H1 (cell line): ENCODE measurements around the gene CELF2. TPM values are rescaled to one million over a fixed set of nuclear protein-coding genes. Genes with fewer than 3 reads are reported as not detected.

ENCODE experiments used
- CTCF ChIA-PET: fragments of 300-600 bp; sonication (Branson Sonifier 250); formaldehyde crosslinking; loops from one replicate; lab custom pipeline; 2021; ENCODE audit not compliant: partially characterized antibody; lab: Charles Lee
- POLR2A ChIA-PET: fragments of 300-600 bp; sonication (Branson Sonifier 250); formaldehyde crosslinking; loops from one replicate; lab custom pipeline; 2021; ENCODE audit warnings: inconsistent platforms; ENCODE audit not compliant: partially characterized antibody; lab: Charles Lee
- DNase-seq, 2 experiments: peaks; one replicate each; pipeline versions ENCODE4 v3.0.0 to v3.0.0-alpha.2; 2010 to 2022; ENCODE audit warnings: low spot score in 2 of 2, low read depth in 1 of 2, mixed read lengths in 1 of 2
- FAIRE-seq: peaks from 2 replicates; lab custom pipeline; 2011; peaks lifted over from hg19 to GRCh38; lab: Jason Lieb, UNC
- H2AFZ ChIP-seq: 2 replicates; pipeline ENCODE4 v1.8.1; 2012; ENCODE audit warnings: low read length, inconsistent platforms
- H2AK5ac ChIP-seq: 2 replicates; pipeline ENCODE4 v1.6.1; 2013; ENCODE audit warnings: low read depth, low read length
- H2BK120ac ChIP-seq: replicated peaks from 2 replicates; pipeline ENCODE3; 2013; ENCODE audit warnings: low read depth, low read length, inconsistent platforms
- H2BK12ac ChIP-seq: 2 replicates; pipeline ENCODE4 v1.6.1; 2013; ENCODE audit warnings: low read depth, low read length
- H2BK15ac ChIP-seq: 2 replicates; pipeline ENCODE4 v1.6.1; 2013; ENCODE audit warnings: low read length
- H2BK20ac ChIP-seq: 2 replicates; pipeline ENCODE4 v1.6.1; 2013; ENCODE audit warnings: low read length
- H2BK5ac ChIP-seq: 2 replicates; pipeline ENCODE4 v1.6.1; 2013; ENCODE audit warnings: low read depth, low read length
- H3K14ac ChIP-seq: 2 replicates; pipeline ENCODE4 v1.6.1; 2013; ENCODE audit warnings: inconsistent platforms; ENCODE audit not compliant: insufficient read length
- H3K18ac ChIP-seq: 2 replicates; pipeline ENCODE4 v1.6.1; 2013; ENCODE audit warnings: low read length; ENCODE audit errors: extremely low read depth
- H3K23ac ChIP-seq: 2 replicates; pipeline ENCODE4 v1.6.1; 2013; ENCODE audit warnings: inconsistent platforms; ENCODE audit not compliant: insufficient read length
- H3K23me2 ChIP-seq: 2 replicates; pipeline ENCODE4 v1.6.1; 2013; ENCODE audit warnings: low read depth, low read length
- H3K27ac ChIP-seq: 2 replicates; pipeline ENCODE4 v1.6.1; 2011; ENCODE audit warnings: low read depth, low read length, inconsistent platforms
- H3K27me3 ChIP-seq, 4 experiments: replicated peaks in 1 of 4; 1 replicate in 1 of 4; 2 replicates in 3 of 4; pipeline versions ENCODE4 v1.6.1 to v1.8.1; 2011 to 2013; ENCODE audit warnings: low read length in 3 of 4, mild to moderate bottlenecking in 3 of 4, inconsistent platforms in 2 of 4, mixed read lengths in 2 of 4, moderate library complexity in 1 of 4; ENCODE audit not compliant: control insufficient read depth in 3 of 4, insufficient read depth in 3 of 4; ENCODE audit errors: extremely low read depth in 1 of 4
- H3K36me3 ChIP-seq, 4 experiments: 2 replicates each; pipeline versions ENCODE4 v1.6.1 to v1.8.1; 2011 to 2013; ENCODE audit warnings: mild to moderate bottlenecking in 4 of 4, low read length in 3 of 4, moderate library complexity in 2 of 4, control low read depth in 1 of 4, inconsistent platforms in 1 of 4; ENCODE audit not compliant: insufficient read depth in 4 of 4, control insufficient read depth in 2 of 4
- H3K4ac ChIP-seq: replicated peaks from 2 replicates; pipeline ENCODE3; 2013; ENCODE audit warnings: low read length, low read depth, mixed read lengths, inconsistent platforms; ENCODE audit not compliant: insufficient read length
- H3K4me1 ChIP-seq, 4 experiments: replicated peaks in 1 of 4; 1 replicate in 1 of 4; 2 replicates in 3 of 4; pipeline versions ENCODE4 v1.6.1 to v1.8.1; 2011 to 2013; ENCODE audit warnings: low read length in 3 of 4, inconsistent platforms in 2 of 4, mixed read lengths in 1 of 4; ENCODE audit not compliant: insufficient read depth in 4 of 4, control insufficient read depth in 3 of 4
- H3K4me2 ChIP-seq, 2 experiments: 2 replicates each; pipeline versions ENCODE4 v1.6.1 to v1.8.1; 2011 to 2013; ENCODE audit warnings: low read depth in 2 of 2, low read length in 2 of 2, control low read depth in 1 of 2, inconsistent platforms in 1 of 2, mild to moderate bottlenecking in 1 of 2; ENCODE audit not compliant: insufficient read depth in 1 of 2
- H3K4me3 ChIP-seq, 4 experiments: fragments of 200-600, 300-600 bp in 1 of 4; sonication (generic), shearing (Covaris generic), sonication (Bioruptor Twin) in 1 of 4; 2 replicates each; pipeline versions ENCODE4 v1.5.1 to v1.8.1; 2011 to 2016; ENCODE audit warnings: low read length in 4 of 4, low read depth in 3 of 4, control low read depth in 2 of 4, inconsistent platforms in 2 of 4, mild to moderate bottlenecking in 2 of 4, mixed read lengths in 1 of 4, moderate library complexity in 1 of 4; ENCODE audit not compliant: insufficient read depth in 2 of 4; ENCODE audit errors: extremely low read depth in 1 of 4
- H3K56ac ChIP-seq: replicated peaks from 2 replicates; pipeline ENCODE3; 2013; ENCODE audit warnings: low read depth, mild to moderate bottlenecking, mixed read lengths, low read length, inconsistent platforms; ENCODE audit not compliant: insufficient read length
- H3K79me1 ChIP-seq: 2 replicates; pipeline ENCODE4 v1.6.1; 2013; ENCODE audit warnings: low read depth, low read length, control low read depth
- H3K79me2 ChIP-seq, 2 experiments: 2 replicates each; pipeline versions ENCODE4 v1.6.1 to v1.8.1; 2012 to 2013; ENCODE audit warnings: low read length in 2 of 2, mild to moderate bottlenecking in 2 of 2, inconsistent platforms in 1 of 2; ENCODE audit not compliant: insufficient read depth in 2 of 2, control insufficient read depth in 1 of 2
- H3K9ac ChIP-seq, 4 experiments: replicated peaks in 1 of 4; 1 replicate in 1 of 4; 2 replicates in 3 of 4; pipeline versions ENCODE4 v1.6.1 to v1.8.1; 2011 to 2013; ENCODE audit warnings: low read depth in 3 of 4, low read length in 3 of 4, control low read depth in 2 of 4, mild to moderate bottlenecking in 2 of 4, moderate library complexity in 2 of 4, inconsistent platforms in 1 of 4; ENCODE audit errors: extremely low read depth in 1 of 4
- H3K9me3 ChIP-seq, 2 experiments: 2 replicates each; pipeline versions ENCODE4 v1.6.1 to v1.8.1; 2012 to 2013; ENCODE audit warnings: mild to moderate bottlenecking in 2 of 2, moderate library complexity in 2 of 2, control low read depth in 1 of 2, inconsistent platforms in 1 of 2, low read depth in 1 of 2, low read length in 1 of 2, mixed read lengths in 1 of 2; ENCODE audit not compliant: insufficient read depth in 2 of 2
- H4K20me1 ChIP-seq, 2 experiments: replicated peaks in 1 of 2; 2 replicates each; pipeline versions ENCODE3 to v1.8.1; 2011 to 2013; ENCODE audit warnings: inconsistent platforms in 2 of 2, low read length in 2 of 2, mild to moderate bottlenecking in 1 of 2; ENCODE audit not compliant: insufficient read depth in 2 of 2, control insufficient read depth in 1 of 2
- H4K5ac ChIP-seq: 2 replicates; pipeline ENCODE4 v1.6.1; 2013; ENCODE audit warnings: low read length, low read depth, mixed read lengths, inconsistent platforms; ENCODE audit not compliant: insufficient read length
- H4K8ac ChIP-seq: 2 replicates; pipeline ENCODE4 v1.8.0; 2013; ENCODE audit warnings: mild to moderate bottlenecking, moderate library complexity, low read length, inconsistent platforms; ENCODE audit not compliant: insufficient read depth; ENCODE audit errors: extremely low read depth
- H4K91ac ChIP-seq: replicated peaks from 2 replicates; pipeline ENCODE3; 2013; ENCODE audit warnings: low read length, mixed read lengths, inconsistent platforms; ENCODE audit not compliant: insufficient read length
- BACH1 ChIP-seq: IDR thresholded peaks from 2 replicates; pipeline ENCODE4 v1.6.1; 2012; ENCODE audit warnings: low read length, improper control_type of control experiment
- CEBPB ChIP-seq: IDR thresholded peaks from 2 replicates; pipeline ENCODE4 v1.6.1; 2012; ENCODE audit warnings: low read depth, low read length
- EZH2 ChIP-seq: fragments of 200-600 bp; sonication (generic); IDR thresholded peaks from 2 replicates; pipeline ENCODE4 v1.7.1; 2012; ENCODE audit warnings: low read depth, mild to moderate bottlenecking, moderate library complexity, low read length, inconsistent platforms; ENCODE audit not compliant: severe bottlenecking
- GABPA ChIP-seq: IDR thresholded peaks from 2 replicates; pipeline ENCODE4 v1.6.1; 2011; ENCODE audit warnings: mild to moderate bottlenecking, low read length, moderate library complexity, borderline replicate concordance; ENCODE audit not compliant: insufficient read depth
- HDAC6 ChIP-seq: IDR thresholded peaks from one replicate; pipeline ENCODE4 v1.7.1; 2012; ENCODE audit warnings: low read depth, mild to moderate bottlenecking, inconsistent platforms, low read length, moderate library complexity
- PHF8 ChIP-seq: fragments of 200-600 bp; sonication (generic); conservative IDR thresholded peaks from 2 replicates; pipeline ENCODE4 v1.7.1; 2012; ENCODE audit warnings: low read depth, mild to moderate bottlenecking, inconsistent platforms, low read length, moderate library complexity
- POU5F1 ChIP-seq: IDR thresholded peaks from 2 replicates; pipeline ENCODE4 v1.6.1; 2011; ENCODE audit warnings: low read depth, mild to moderate bottlenecking, low read length, moderate library complexity
- RAD21 ChIP-seq, 2 experiments: IDR thresholded peaks in 1 of 2; conservative IDR thresholded peaks in 1 of 2; 2 replicates each; pipeline ENCODE4 v1.6.1; 2011; ENCODE audit warnings: low read depth in 2 of 2, low read length in 2 of 2, improper control_type of control experiment in 1 of 2, inconsistent platforms in 1 of 2, mild to moderate bottlenecking in 1 of 2, moderate library complexity in 1 of 2
- RBBP5 ChIP-seq: IDR thresholded peaks from 2 replicates; pipeline ENCODE4 v1.7.1; 2012; ENCODE audit warnings: low read depth, mild to moderate bottlenecking, inconsistent platforms, low read length, moderate library complexity, borderline replicate concordance
- RNF2 ChIP-seq: fragments of 200-900, 300-1000 bp; sonication (generic); IDR thresholded peaks from 2 replicates; pipeline ENCODE4 v1.7.1; 2016; ENCODE audit warnings: borderline replicate concordance, low read depth, mild to moderate bottlenecking, antibody characterized with exemption, low read length; ENCODE audit not compliant: poor library complexity, severe bottlenecking; ENCODE audit errors: missing control alignments
- SIRT6 ChIP-seq: IDR thresholded peaks from one replicate; pipeline ENCODE4 v1.7.1; 2012; ENCODE audit warnings: low read length, inconsistent platforms
- WGBS, 2 experiments: shearing (Covaris generic) in 1 of 2; methylation state at CpG; one replicate each; pipeline versions ENCODE4 v1.1.6 to v1.1.7; 2013 to 2015; ENCODE audit warnings: low lambda C conversion rate in 2 of 2, mixed read lengths in 2 of 2, inconsistent platforms in 1 of 2, low coverage in 1 of 2, missing lambda C conversion rate in 1 of 2; ENCODE audit not compliant: insufficient replicate concordance in 2 of 2, insufficient coverage in 1 of 2, insufficient read length in 1 of 2; ENCODE audit errors: extremely low coverage in 1 of 2, missing lambda C conversion rate in 1 of 2; 5-methylcytosine and 5-hydroxymethylcytosine counted together
- polyA plus RNA-seq, 7 experiments: library from polyadenylated mRNA; depleted of rRNA in 3 of 7; stranded (reverse) in 5 of 7; unstranded in 2 of 7; fragments of >200 nt in 5 of 7; fragments of 200-250 nt in 2 of 7; gene quantifications; 1 replicate in 5 of 7; 2 replicates in 1 of 7; 4 replicates in 1 of 7; pipeline versions ENCODE4 v1.2.1 to v1.2.3, GENCODE V29; 2011 to 2013; ENCODE audit warnings: missing spikeins in 2 of 7, mixed read lengths in 2 of 7
- total RNA-seq: library from RNA; stranded (reverse); fragmentation: NEBNext Ultra II Directional; extraction: Animal tissue kit (Norgen Biotek cat#: 25700); gene quantifications from 2 replicates; pipeline ENCODE4 v1.2.1, GENCODE V29; 2021

Gene CELF2
- total and polyA plus RNA-seq, 2 of the 8 experiments (the other 6 are each of a cell fraction or from before 2014, with no cell fraction given), result 18.3 to 22.7 TPM

- no peaks in the 10 kb centered on the region for H3K79me2 ChIP-seq
- H2BK12ac ChIP-seq, result no peak overlapping the region
- H4K8ac ChIP-seq, result no peak overlapping the region
- no peak overlapping the region for H3K23ac ChIP-seq
- 0 out of 2 replicates have a peak, but pooled peaks cover 3% of the 10 kb centered on the region for H3K79me1 ChIP-seq
- no peak overlapping the region for H3K4me3 ChIP-seq
- no peak overlapping the region for H3K4ac ChIP-seq
- H2AFZ ChIP-seq, result no peak overlapping the region
- no peak overlapping the region for H3K14ac ChIP-seq
- H3K27ac ChIP-seq, result no peak overlapping the region
- TF ChIP-seq GABPA (no peak), POU5F1 (no peak), SIRT6 (no peak), RAD21 (IDR thresholded peaks at IDR 0.05 in 1 of 2, conservative IDR thresholded peaks at IDR 0.05 in 1 of 2; ENCODE audit: low read depth in 2 of 2, low read length in 2 of 2) (no peak), EZH2 (no peak), HDAC6 (no peak), PHF8 (no peak), RNF2 (no peak), CEBPB (no peak), RBBP5 (no peak), BACH1 (no peak)
- TF ChIP-seq, all 59 proteins: peak for 0
- POLR2A ChIA-PET, result interaction anchor here (1.6 kb wide), 1 partner anchor 7 kb away, joined by 5 read pairs; no protein-coding TSS in a partner anchor
- H2BK5ac ChIP-seq, result no peak overlapping the region
- CTCF ChIA-PET, result interaction anchor here (0.6 kb wide), 1 partner anchor 128 kb away, joined by 3 read pairs; no protein-coding TSS in a partner anchor
- H3K4me2 ChIP-seq, result no peak overlapping the region
- H2AK5ac ChIP-seq, result no peak overlapping the region
- no peak overlapping the region for H3K9ac ChIP-seq
- no peak overlapping the region for H4K5ac ChIP-seq
- no peaks in the 10 kb centered on the region for H3K23me2 ChIP-seq
- no peak overlapping the region for H2BK15ac ChIP-seq
- DNase-seq (no peak), FAIRE-seq (no peak)
- no peak overlapping the region for H3K56ac ChIP-seq
- no peaks in the 10 kb centered on the region for H3K36me3 ChIP-seq
- WGBS, 2 experiments, result 90% methylated on average over 3 of the region's 3 CpGs; no CpG with 5 or more reads in 1 of the 2 experiments
- no peaks in the 10 kb centered on the region for H4K20me1 ChIP-seq
- no peaks in the 10 kb centered on the region for H3K27me3 ChIP-seq
- no peak overlapping the region for H4K91ac ChIP-seq
- no peak overlapping the region for H2BK120ac ChIP-seq
- no peak overlapping the region for H3K18ac ChIP-seq
- peaks cover 0 to 5% (median 0%) of the 10 kb centered on the region in 4 experiments; a peak in 1 of 7 replicates for H3K4me1 ChIP-seq
- no peak overlapping the region for H2BK20ac ChIP-seq
- no peaks in the 10 kb centered on the region for H3K9me3 ChIP-seq
These were observed 199.8 kb downstream of the CELF2 start for GRCh38 chr10:11217521-11217920.
